ENCODE data around the gene DNAH10. TPM values are rescaled to one million over a fixed set of nuclear protein-coding genes. Genes with fewer than 3 reads are reported as not detected.

The DNAH10 gene
- total RNA-seq, 1 donor from 2014 or later: 0.54 TPM

DNA sequence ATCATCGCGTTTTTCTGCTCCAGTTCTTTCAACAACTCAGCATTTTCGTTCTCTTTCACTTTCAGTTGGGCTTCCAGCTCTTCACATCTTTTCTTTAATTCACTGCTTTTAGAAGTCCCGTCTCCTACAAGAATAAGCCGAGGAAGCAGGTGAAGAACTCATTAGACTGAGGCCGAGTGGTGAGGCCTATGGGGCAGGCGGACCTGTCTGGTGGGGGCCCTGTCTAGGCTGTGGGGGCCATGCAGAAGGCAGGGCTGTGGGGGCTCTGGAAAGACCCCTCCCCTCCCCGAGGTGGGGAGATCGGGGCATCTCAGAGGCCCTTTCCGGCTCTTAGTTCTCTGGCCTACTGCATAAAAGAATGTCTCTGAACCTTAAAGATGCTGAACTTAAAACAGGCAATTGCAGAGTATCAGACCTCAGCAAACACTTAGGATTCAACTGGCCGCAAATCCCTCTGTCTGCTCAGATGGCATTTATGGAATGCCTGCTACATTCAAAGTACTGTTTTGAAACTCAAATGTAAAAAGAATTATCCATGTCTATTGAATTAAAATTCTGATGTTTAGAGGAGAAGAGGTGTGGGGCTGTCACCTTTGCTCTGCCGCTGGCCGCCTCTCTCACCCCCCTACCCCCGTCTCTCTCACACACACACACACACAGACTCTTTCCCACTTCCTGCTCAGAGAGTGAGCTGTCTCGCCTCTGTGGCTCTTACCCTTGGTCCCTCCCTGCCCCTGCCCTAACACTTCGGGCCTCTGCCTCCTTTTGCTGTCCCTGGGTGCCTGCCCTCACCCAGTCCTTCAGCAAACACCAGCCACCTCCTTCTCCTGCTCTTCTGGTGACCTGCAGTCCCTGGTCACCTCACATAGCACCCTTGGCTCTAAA lies 175.8 kb downstream of the DNAH10 start:
- peak overlapping the region; percentile 34 for H3K4me2 ChIP-seq (ENCODE audit: low read length)
- peaks cover 2% of the 10 kb centered on the region for H3K36me3 ChIP-seq (ENCODE audit: insufficient read depth, low read length)
- H3K36me3 Mint-ChIP-seq (ENCODE audit: low read depth, unreplicated experiment): peaks cover 54% of the 10 kb centered on the region
- no peak overlapping the region for H2AFZ ChIP-seq (ENCODE audit: low read depth, low read length)
- no peak overlapping the region for H3K9ac ChIP-seq (ENCODE audit: low read length)
- peaks cover 16% of the 10 kb centered on the region for H3K9me3 Mint-ChIP-seq (ENCODE audit: unreplicated experiment)
- H3K4me3 Mint-ChIP-seq (ENCODE audit: unreplicated experiment): peak overlapping the region; percentile 68
- peak overlapping the region; percentile 79 for H3K27ac Mint-ChIP-seq (ENCODE audit: unreplicated experiment)
- H3K27ac ChIP-seq (ENCODE audit: low read depth, low read length): peak overlapping the region; percentile 18
- peaks cover 7% of the 10 kb centered on the region for H3K9me3 ChIP-seq (ENCODE audit: insufficient read depth, low read depth, low read length)
- peaks cover 18% of the 10 kb centered on the region for H3K4me1 ChIP-seq (ENCODE audit: insufficient read depth, low read length)
- FAIRE-seq (peak; percentile 23), DNase-seq (ENCODE audit: low read depth) (peak; percentile 14)
- H3K27me3 ChIP-seq (ENCODE audit: insufficient read depth, low read length): no peaks in the 10 kb centered on the region
- peaks cover 8% of the 10 kb centered on the region for H4K20me1 ChIP-seq (ENCODE audit: insufficient read depth, low read length)
- H3K27me3 Mint-ChIP-seq (ENCODE audit: low read depth, unreplicated experiment): no peaks in the 10 kb centered on the region
- no peaks in the 10 kb centered on the region for H3K79me2 ChIP-seq (ENCODE audit: insufficient read depth, low read length)
- TF ChIP-seq EZH2 (IDR thresholded peaks at IDR 0.05; ENCODE audit: insufficient read depth, low read length): no peak
- TF ChIP-seq, protein P1, sequence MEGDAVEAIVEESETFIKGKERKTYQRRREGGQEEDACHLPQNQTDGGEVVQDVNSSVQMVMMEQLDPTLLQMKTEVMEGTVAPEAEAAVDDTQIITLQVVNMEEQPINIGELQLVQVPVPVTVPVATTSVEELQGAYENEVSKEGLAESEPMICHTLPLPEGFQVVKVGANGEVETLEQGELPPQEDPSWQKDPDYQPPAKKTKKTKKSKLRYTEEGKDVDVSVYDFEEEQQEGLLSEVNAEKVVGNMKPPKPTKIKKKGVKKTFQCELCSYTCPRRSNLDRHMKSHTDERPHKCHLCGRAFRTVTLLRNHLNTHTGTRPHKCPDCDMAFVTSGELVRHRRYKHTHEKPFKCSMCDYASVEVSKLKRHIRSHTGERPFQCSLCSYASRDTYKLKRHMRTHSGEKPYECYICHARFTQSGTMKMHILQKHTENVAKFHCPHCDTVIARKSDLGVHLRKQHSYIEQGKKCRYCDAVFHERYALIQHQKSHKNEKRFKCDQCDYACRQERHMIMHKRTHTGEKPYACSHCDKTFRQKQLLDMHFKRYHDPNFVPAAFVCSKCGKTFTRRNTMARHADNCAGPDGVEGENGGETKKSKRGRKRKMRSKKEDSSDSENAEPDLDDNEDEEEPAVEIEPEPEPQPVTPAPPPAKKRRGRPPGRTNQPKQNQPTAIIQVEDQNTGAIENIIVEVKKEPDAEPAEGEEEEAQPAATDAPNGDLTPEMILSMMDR (IDR thresholded peaks at IDR 0.05; ENCODE audit: insufficient read depth, low read depth, low read length): no peak
- no peak overlapping the region for H3K4me3 ChIP-seq (ENCODE audit: insufficient read depth, low read depth, low read length)
- peaks cover 19% of the 10 kb centered on the region for H3K4me1 Mint-ChIP-seq (ENCODE audit: low read depth, unreplicated experiment)

DNA sequence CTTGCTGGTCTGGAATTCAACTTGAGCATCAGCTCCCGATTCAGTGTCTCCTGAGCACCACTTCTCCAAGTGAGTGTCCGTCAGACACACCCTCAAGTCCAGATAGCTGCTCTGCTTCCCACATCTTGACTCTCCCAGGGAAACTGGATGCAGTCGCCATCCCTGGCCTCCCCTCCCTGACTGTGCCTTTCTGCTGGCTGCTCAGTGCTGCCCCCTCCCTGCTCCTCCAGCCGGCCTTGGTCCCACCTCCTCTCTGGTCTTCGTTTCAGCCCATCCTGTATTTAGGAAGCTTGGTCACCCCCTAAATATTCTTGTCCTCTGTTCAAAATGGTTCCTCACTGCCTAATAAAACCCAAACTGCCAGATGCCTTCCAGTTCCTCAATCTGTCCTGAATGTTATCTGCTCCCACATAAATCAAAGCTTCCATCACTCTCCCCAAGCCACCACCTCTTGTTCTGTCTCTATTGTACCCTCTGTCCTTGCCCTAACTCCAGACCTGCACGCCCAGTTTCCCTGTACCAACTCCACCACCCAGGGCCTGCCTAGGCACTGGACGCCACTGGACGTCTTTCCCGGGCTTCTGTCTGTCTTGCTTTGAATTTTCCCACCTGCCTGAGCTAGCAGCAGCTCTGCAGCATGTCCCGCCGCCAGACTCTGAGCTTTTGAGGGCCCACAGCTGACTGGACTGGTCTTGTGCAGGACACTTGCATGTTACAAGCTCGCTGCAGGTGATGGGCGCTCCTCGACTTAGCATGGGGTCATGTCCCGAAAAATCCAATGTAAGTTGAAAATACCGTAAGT lies 176.8 kb downstream of the DNAH10 start:
- H4K20me1 ChIP-seq (ENCODE audit: insufficient read depth, low read length): peaks cover 18% of the 10 kb centered on the region
- H3K36me3 ChIP-seq (ENCODE audit: insufficient read depth, low read length): peaks cover 2% of the 10 kb centered on the region
- peaks cover 27% of the 10 kb centered on the region for H3K4me1 ChIP-seq (ENCODE audit: insufficient read depth, low read length)
- H3K27me3 Mint-ChIP-seq (ENCODE audit: low read depth, unreplicated experiment): no peaks in the 10 kb centered on the region
- H3K9me3 Mint-ChIP-seq (ENCODE audit: unreplicated experiment): peaks cover 16% of the 10 kb centered on the region
- no peak overlapping the region for H2AFZ ChIP-seq (ENCODE audit: low read depth, low read length)
- peak overlapping the region; percentile 34 for H3K4me2 ChIP-seq (ENCODE audit: low read length)
- TF ChIP-seq EZH2 (IDR thresholded peaks at IDR 0.05; ENCODE audit: insufficient read depth, low read length): no peak
- TF ChIP-seq, protein P1 (IDR thresholded peaks at IDR 0.05; ENCODE audit: insufficient read depth, low read depth, low read length): peak; percentile 23
- no peak overlapping the region for H3K4me3 ChIP-seq (ENCODE audit: insufficient read depth, low read depth, low read length)
- peaks cover 19% of the 10 kb centered on the region for H3K4me1 Mint-ChIP-seq (ENCODE audit: low read depth, unreplicated experiment)
- H3K27me3 ChIP-seq (ENCODE audit: insufficient read depth, low read length): no peaks in the 10 kb centered on the region
- no peak overlapping the region for H3K27ac ChIP-seq (ENCODE audit: low read depth, low read length)
- no peak overlapping the region for H3K9ac ChIP-seq (ENCODE audit: low read length)
- H3K79me2 ChIP-seq (ENCODE audit: insufficient read depth, low read length): no peaks in the 10 kb centered on the region
- H3K4me3 Mint-ChIP-seq (ENCODE audit: unreplicated experiment): no peak overlapping the region
- no peak for FAIRE-seq
- peaks cover 7% of the 10 kb centered on the region for H3K9me3 ChIP-seq (ENCODE audit: insufficient read depth, low read depth, low read length)
- peaks cover 54% of the 10 kb centered on the region for H3K36me3 Mint-ChIP-seq (ENCODE audit: low read depth, unreplicated experiment)
- H3K27ac Mint-ChIP-seq (ENCODE audit: unreplicated experiment): peak overlapping the region; percentile 79
- no peak for DNase-seq (ENCODE audit: low read depth)

Measured in astrocyte (in vitro differentiated cells and primary cell).